ENCODE measurements around the gene PHF5A.

PHF5A gene, protein sequence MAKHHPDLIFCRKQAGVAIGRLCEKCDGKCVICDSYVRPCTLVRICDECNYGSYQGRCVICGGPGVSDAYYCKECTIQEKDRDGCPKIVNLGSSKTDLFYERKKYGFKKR

GRCh38 chr22:41468381-41469217 is at the start of gene PHF5A, which contains the start of gene ACO2:
PHF5A (minus strand) TSS chr22:41468692; CDS start chr22:41468653, 39 bp downstream.
ACO2 (plus strand) TSS chr22:41469117; CDS start chr22:41469147, 30 bp downstream.
- DNase-seq (ENCODE audit: low read depth) = peak; percentile 97

GRCh38 chr22:41518048-41518347 is 49.5 kb upstream of the PHF5A start:
- DNase-seq (ENCODE audit: low read depth) = no peak

GRCh38 chr22:41517172-41518047 is 48.9 kb upstream of the PHF5A start:
- DNase-seq (ENCODE audit: low read depth) = no peak

DNA sequence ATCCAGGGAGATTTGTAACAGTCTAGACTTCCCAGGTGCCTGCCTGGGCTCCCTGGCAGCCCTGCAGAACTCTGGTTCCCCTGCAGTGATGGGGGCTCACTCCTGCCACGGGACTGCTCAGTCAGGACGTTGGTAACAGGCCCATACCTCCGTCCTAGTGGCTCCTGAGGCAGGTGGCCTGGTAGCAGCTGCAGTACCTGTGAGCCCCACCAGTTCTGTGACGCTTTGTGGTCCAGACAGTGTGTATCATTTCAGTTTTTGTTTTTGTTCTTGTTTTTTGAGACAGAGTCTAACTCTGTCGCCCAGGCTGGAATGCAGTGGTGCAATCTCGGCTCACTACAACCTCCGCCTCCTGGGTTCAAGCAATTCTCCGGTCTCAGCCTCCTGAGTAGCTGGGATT is 48.0 kb upstream of the PHF5A start:
- no peak for DNase-seq (ENCODE audit: low read depth)

DNA sequence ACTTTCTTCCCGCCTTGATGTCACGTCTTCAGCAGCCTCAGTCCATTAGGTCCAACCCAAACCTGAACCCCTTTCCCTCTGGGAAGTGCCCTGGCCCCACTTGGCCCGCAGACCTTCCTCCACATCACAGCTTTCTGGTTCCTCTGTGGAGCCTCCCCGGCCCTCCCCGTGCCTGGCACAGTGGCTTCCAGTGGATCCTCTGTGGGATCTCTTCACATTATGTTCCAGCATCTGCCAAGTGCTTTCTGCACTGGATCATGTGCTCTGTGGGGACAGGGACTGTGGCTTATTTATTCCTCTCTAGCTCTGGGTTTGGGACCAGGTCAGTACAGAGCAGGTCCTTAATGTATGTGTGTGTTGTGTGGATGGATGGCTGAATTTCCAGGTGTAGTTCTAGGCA is 44.9 kb upstream of the PHF5A start:
- no peak for DNase-seq (ENCODE audit: low read depth)

DNA sequence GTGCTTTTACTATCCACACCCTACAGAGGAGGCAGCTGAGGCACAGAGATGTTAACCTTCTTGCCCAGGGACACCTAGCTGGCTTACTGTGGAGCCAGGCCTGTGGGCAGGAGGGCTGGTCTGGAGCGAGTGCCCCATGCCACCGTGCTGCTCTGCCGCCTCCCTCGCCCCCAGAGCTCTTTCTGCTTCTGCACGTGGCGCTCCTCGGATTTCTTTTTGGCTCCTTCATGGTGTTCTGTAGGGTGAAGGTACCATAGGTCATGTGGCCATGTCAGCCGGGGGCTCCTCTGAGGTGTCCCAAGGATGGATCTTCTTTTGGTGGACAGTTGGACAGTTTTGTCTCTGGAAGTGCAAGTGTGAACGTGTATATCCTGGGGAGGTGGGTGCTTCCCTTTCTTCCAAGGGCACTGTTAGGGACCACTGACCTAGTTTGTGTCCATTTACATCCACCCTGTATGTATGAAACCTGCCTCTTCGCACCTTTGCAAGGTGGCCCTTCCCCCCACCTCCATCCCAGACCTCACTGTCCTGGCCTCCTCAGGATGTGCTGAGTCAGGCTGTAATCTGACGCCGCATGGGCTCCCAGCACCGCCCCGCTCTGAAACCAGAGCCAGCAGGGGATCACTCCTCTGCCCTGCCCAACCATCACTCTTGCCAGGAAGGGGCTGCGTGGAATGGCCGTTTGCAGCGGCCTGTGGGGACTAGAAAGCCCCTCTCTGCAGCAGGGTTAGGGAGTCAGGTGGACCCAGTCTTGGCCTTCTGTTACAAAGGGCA is 44.1 kb upstream of the PHF5A start:
- DNase-seq (ENCODE audit: low read depth) = no peak

DNA sequence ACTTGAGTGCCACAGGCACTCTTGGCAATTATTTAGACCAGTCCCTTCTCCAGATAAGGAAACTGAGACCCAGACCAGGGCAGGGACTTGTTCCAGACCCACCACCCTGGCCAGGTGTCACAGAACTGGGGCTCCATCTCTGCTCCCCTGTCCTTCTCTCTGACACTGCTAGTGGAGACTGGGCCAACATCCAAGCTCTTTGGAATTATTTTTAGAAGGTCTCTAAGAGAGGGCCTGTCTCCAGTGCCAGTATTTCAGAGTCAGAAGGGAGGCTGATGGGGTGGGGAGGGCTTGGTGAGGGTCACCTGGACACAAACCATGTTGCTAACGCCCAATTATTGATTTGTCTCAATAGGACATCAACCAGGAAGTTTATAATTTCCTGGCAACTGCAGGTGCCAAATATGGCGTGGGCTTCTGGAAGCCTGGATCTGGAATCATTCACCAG is 43.1 kb upstream of the PHF5A start:
- no peak for DNase-seq (ENCODE audit: low read depth)

GRCh38 chr22:41508770-41509170 is 40.3 kb upstream of the PHF5A start:
- DNase-seq (ENCODE audit: low read depth) = no peak

DNA sequence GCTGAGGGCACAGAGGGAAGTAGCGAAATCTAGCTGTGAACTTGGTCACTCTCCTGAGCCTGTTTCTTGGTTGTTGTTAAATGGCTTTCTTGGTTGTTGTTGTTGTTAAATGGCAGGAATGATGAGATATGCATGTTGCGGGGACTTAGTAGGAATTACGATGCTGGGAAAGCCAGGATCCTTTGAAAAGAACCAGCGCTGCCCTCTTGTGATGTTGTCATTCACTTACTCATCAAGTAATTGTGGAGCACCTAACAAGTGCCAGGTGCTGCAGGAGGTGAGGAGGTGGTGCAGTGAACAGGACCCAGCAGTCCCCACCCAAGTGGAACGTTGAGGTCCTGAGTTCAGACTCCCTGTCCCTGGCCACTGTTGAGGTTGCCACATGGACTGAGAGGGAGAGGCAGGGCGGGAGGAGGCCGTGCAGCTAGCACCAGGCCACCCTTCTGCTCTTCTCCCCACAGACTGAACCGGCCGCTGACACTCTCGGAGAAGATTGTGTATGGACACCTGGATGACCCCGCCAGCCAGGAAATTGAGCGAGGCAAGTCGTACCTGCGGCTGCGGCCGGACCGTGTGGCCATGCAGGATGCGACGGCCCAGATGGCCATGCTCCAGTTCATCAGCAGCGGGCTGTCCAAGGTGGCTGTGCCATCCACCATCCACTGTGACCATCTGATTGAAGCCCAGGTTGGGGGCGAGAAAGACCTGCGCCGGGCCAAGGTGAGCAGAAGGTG is 39.0 kb upstream of the PHF5A start:
- no peak for DNase-seq (ENCODE audit: low read depth)

- DNase-seq (ENCODE audit: low read depth) = no peak
Observed at GRCh38 chr22:41505511-41506220, 37.2 kb upstream of the PHF5A start.

GRCh38 chr22:41504816-41505215 is 36.3 kb upstream of the PHF5A start:
- no peak for DNase-seq (ENCODE audit: low read depth)

GRCh38 chr22:41504397-41504796 is 35.9 kb upstream of the PHF5A start:
- DNase-seq (ENCODE audit: low read depth) = no peak

GRCh38 chr22:41501209-41501608 is 32.7 kb upstream of the PHF5A start:
- DNase-seq (ENCODE audit: low read depth) = no peak

DNA sequence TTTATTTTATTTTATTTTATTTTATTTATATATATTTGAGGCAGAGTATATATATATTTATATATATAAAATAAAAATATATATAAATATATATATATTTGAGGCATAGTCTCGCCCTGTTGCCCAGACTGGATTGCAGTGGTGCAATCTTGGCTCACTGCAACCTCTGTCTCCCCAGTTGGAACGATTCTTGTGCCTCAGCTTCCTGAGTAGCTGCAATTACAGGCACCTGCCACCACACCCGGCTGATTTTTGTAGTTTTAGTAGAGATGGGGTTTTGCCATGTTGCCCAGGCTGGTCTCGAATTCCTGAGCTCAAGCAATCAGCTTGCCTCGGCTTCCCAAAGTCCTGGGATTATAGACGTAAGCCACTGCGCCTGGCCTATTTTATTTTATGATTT is 31.8 kb upstream of the PHF5A start:
- DNase-seq (ENCODE audit: low read depth) = no peak

DNA sequence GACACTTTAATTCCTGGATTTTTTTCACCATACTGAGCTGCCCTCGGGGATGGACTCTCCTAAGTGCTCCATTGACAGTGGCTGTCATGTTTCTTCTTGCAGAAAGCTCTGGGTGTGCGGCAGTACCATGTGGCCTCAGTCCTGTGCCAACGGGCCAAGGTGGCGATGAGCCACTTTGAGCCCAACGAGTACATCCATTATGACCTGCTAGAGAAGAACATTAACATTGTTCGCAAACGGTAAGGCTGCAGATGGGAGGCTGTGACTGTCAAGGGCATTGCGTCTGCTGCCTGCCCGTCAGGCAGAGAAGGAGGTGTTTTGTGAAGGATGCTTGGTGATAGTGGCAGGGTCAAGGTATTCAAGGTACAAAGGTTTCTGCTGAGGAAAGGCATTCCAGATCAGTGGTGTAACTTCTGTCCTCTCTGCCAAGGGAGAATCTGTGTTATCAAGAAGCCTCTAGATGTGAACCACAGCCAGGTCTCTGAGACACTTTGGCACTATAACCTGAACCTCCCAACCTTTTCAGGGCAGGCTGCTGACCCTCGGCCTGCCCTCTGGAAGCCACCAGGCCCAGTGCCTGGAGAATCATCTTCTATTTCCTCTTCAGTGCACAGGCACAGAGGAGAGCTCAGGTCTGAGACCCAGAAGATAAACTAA is 31.3 kb upstream of the PHF5A start:
- no peak for DNase-seq (ENCODE audit: low read depth)

DNA sequence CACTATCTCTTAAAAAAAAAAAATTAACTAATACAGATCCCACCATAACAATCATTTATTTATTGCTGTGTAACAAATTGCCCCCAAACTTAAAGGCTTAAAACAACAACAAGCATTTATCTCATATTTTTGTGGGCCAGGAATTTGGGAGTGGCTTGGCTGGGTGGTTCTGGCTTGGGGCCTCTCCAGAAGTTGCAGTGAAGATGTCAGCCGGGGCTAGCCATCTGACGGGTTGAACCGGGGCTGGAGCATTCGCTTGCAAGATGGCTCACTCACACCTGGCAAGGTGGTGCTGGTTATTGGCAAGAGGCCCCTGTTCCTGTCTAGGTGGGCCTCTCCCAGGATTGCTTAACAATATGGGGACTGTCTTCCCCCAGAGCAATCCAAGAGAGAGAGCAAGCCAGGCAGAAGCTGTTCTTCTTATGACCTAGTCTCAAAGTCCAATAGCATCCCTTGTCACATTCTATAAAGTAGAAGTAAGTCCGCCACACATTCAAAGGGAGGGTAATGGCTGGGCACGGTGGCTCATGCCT is 29.9 kb upstream of the PHF5A start:
- no peak for DNase-seq (ENCODE audit: low read depth)

DNA sequence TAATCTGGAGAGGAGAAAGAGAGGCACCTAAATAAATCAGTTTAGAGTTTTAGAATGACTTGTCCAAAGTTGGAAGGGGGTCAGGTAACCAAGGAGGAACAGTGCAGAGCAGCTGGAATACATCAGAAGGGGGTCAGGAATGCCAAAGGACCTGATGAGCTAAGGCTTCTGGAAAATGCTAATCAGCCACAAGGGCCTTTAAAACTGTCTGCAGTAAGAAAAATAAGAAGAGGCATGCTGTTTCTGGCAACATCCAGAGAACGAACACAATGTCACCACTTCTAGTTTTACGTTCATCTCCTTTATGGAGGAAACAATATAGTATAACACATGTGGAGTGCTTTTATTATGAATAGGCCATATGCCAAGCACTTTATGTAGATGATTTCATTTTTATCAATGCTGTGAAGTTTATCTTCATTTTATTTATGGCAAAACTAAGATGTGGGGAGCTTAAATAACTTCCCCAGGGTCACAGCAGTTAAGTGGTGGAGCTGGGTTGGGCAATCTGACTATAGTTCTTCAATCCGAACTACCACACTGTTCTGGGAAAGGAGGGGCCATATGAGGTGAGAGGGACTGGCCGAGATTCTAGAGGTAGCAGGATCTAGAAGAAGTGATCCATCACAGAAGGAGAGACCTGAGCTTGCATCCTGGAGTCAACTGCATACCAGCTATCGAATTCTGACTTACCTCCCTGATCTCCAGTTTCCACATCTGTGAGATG is 23.0 kb upstream of the PHF5A start:
- no peak for DNase-seq (ENCODE audit: low read depth)

DNA sequence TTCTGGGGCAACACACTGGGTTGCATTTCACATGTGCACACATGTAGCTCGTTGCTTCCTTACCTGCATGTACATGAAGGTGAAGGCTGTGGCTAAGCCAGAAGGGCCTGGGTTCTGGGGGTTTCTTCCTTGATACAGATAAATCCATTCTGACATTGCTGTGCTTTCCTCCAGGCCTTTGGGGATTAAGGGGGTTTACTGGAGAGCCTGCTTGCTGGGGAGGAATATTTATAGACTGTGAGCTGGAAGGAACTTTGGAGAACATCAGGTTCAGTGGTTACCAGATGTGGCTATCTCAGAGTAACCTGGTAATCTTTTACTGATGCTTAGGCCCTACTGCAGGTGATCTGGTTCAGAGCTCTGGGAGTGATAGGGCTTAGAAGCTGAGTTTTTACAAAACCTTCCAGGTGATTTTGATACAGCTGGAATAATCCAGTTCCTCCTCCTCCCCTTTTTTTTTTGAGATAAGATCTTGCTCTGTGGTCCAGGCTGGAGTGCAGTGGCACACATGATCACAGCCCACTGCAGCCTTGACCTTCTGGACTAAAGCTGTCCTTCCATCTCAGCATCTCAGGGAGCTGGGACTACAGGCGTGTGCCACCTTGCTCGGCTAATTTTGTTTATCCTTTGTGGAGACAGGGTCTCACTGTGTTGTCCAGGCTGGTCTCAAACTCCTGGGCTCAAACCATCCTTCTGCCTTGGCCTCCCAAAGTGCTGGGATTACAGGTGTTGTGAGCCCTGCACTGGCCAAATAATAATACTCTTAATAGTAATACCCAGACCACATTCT is 20.3 kb upstream of the PHF5A start:
- DNase-seq (ENCODE audit: low read depth) = no peak
